ENCODE measurements around the gene PIGU. TPM values are rescaled to one million over a fixed set of nuclear protein-coding genes. Genes with fewer than 3 reads are reported as not detected.
A peak's percentile ranks its signal among the peaks of the same experiment; 100 is the strongest.

The PIGU gene
- total and polyA plus RNA-seq, 2 donors (not counting 1 experiment from before 2014, with no cell fraction given) = 6.4 to 42.6 TPM

DNA sequence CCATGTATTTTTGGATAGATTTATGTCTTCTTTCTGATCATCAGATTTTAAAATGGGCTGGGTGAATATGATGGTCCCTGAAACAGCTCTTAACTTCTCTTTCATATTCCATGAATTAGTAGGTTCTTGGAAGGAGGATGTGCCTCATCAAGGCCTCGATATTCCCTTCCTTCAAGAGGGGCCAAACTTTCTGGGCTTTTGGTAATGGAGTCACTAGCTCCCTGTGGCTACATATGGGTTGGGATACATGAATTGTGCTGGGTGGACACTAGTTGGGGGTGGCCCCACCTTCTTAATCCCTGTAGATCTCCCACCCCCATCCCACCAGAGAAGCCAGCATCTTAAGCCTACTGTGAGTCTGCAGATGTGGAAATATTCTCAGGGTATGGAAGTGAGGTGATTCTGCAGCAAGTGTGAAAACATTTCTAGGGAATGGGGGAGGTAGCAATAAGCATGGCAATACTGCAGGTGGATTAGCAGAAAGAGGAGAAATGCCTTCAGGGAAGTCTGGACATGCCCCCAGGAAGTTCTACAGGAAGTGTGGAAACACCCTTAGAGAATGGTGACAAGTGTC is 29.5 kb upstream of the PIGU start:
- H3K4me2 ChIP-seq (ENCODE audit: extremely low read depth, insufficient read depth, low read length) = no peak overlapping the region
- no peak overlapping the region for H3K9ac ChIP-seq (ENCODE audit: insufficient read depth, low read length)
- TF ChIP-seq EZH2 (IDR thresholded peaks at IDR 0.05; ENCODE audit: low read length, missing control alignments) = no peak
- TF ChIP-seq, protein P1, sequence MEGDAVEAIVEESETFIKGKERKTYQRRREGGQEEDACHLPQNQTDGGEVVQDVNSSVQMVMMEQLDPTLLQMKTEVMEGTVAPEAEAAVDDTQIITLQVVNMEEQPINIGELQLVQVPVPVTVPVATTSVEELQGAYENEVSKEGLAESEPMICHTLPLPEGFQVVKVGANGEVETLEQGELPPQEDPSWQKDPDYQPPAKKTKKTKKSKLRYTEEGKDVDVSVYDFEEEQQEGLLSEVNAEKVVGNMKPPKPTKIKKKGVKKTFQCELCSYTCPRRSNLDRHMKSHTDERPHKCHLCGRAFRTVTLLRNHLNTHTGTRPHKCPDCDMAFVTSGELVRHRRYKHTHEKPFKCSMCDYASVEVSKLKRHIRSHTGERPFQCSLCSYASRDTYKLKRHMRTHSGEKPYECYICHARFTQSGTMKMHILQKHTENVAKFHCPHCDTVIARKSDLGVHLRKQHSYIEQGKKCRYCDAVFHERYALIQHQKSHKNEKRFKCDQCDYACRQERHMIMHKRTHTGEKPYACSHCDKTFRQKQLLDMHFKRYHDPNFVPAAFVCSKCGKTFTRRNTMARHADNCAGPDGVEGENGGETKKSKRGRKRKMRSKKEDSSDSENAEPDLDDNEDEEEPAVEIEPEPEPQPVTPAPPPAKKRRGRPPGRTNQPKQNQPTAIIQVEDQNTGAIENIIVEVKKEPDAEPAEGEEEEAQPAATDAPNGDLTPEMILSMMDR (conservative IDR thresholded peaks at IDR 0.05 in 1 of 2, IDR thresholded peaks at IDR 0.05 in 1 of 2; ENCODE audit: low read depth in 1 of 2, low read length in 2 of 2) = no peak
- H3K4me1 ChIP-seq (ENCODE audit: control insufficient read depth, extremely low read depth, insufficient read depth, low read length) = peaks cover 18% of the 10 kb centered on the region
- no peaks in the 10 kb centered on the region for H3K9me3 ChIP-seq (ENCODE audit: control insufficient read depth, insufficient read depth, low read depth, low read length)
- no peak for DNase-seq (ENCODE audit: low read depth in 2 of 2)
- H4K20me1 ChIP-seq (ENCODE audit: control insufficient read depth, extremely low read depth, insufficient read depth, low read length) = no peaks in the 10 kb centered on the region
- H2AFZ ChIP-seq (ENCODE audit: low read length) = no peak overlapping the region
- H3K4me3 ChIP-seq (replicated peaks in 1 of 4; ENCODE audit: control extremely low read depth in 1 of 4, insufficient read depth in 1 of 4, low read depth in 3 of 4, low read length in 4 of 4) = no peak overlapping the region
- H3K27ac ChIP-seq (ENCODE audit: insufficient read depth, low read length) = no peak overlapping the region
- peaks cover 2% of the 10 kb centered on the region for H3K36me3 ChIP-seq (ENCODE audit: control insufficient read depth, insufficient read depth, low read length)
- no peaks in the 10 kb centered on the region for H3K27me3 ChIP-seq (ENCODE audit: control insufficient read depth, insufficient read depth, low read length)
- H3K79me2 ChIP-seq (ENCODE audit: control insufficient read depth, insufficient read depth, low read length) = peaks cover 1% of the 10 kb centered on the region

DNA sequence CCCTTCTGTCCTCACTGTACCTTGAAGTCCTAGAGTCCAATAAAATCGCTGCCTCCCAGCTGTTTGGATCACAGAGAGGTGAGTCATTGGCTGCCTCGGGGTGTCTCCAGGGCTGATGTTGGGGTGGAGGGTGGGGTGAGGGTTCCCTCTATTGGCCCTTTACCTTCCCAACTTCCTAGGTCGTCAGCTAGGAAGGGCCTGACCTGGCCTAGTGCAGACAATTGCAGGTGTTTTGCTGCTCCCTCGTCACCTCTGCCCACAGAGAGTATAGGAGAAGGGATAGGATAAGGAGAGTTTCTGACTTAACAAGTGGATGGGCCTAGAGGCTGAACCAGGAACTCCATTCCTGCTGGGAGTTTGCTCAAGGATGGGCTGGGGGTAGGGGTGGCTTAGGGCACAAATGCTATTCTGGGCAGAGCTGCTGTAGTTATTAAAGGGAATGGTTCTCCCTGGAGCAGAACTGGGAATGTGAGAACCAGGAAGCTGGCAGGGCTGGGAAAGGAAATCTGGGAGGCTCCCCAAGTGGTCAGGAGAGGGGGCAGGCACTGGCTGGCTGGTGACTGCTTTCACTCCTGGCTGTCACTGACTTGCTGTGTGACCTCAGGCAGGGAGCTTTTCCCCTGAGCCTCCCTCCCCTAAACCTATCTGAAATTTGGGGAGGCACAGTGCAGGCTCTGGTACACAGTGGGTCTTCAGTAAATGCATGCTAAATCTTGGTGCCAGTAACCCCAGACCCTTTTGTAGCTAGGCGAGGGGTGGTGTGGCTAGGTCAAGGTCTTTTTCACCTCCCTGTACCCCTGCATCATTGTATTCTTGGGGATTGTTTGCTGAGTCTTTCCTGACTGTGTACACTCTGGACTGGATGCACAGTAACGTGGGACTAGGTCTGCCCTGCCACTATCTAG is 28.8 kb upstream of the PIGU start:
- Histone ChIP-seq H3K9me3 (ENCODE audit: control insufficient read depth, insufficient read depth, low read depth, low read length) (no peaks in the 10 kb centered on the region), H3K27me3 (ENCODE audit: control insufficient read depth, insufficient read depth, low read length) (no peaks in the 10 kb centered on the region), H3K36me3 (ENCODE audit: control insufficient read depth, insufficient read depth, low read length) (peaks cover 1% of the 10 kb centered on the region), H3K4me2 (ENCODE audit: extremely low read depth, insufficient read depth, low read length) (peak overlapping the region; percentile 91), H3K4me3 (replicated peaks in 1 of 4; ENCODE audit: control extremely low read depth in 1 of 4, insufficient read depth in 1 of 4, low read depth in 3 of 4, low read length in 4 of 4) (peak overlapping the region; percentile 75 to 89 (median 80)), H4K20me1 (ENCODE audit: control insufficient read depth, extremely low read depth, insufficient read depth, low read length) (no peaks in the 10 kb centered on the region), H3K27ac (ENCODE audit: insufficient read depth, low read length) (peak overlapping the region; percentile 68), H3K79me2 (ENCODE audit: control insufficient read depth, insufficient read depth, low read length) (no peaks in the 10 kb centered on the region), H3K4me1 (ENCODE audit: control insufficient read depth, extremely low read depth, insufficient read depth, low read length) (peaks cover 16% of the 10 kb centered on the region), H2AFZ (ENCODE audit: low read length) (no peak overlapping the region), H3K9ac (ENCODE audit: insufficient read depth, low read length) (no peak overlapping the region)
- DNase-seq (ENCODE audit: low read depth in 2 of 2) = peak in 1 of 2 donors; percentile 21
- no peak for TF ChIP-seq EZH2 (IDR thresholded peaks at IDR 0.05; ENCODE audit: low read length, missing control alignments)
- TF ChIP-seq, protein P1 (conservative IDR thresholded peaks at IDR 0.05 in 1 of 2, IDR thresholded peaks at IDR 0.05 in 1 of 2; ENCODE audit: low read depth in 1 of 2, low read length in 2 of 2) = peak; percentile 7 to 13

DNA sequence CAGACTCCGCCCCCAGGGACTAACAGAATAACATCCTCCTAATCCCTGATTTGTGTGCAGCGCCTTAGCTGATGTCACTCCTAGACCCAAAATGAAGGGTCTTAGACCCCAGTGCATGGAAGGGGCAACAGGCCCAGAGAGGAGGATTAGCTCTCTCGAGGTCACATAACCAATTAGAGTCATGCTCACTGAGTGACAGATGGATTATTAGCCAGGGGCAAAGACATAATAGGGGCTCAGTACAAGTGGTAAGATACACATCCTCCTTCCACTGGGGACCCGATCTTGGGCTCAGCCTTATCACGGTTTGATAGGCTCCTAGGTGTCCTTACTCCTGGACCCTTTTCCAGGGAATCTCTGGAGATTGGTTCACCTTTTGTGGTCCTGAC is 28.1 kb upstream of the PIGU start:
- Histone ChIP-seq H3K9ac (ENCODE audit: insufficient read depth, low read length) (peak overlapping the region; percentile 97), H3K4me3 (replicated peaks in 1 of 4; ENCODE audit: control extremely low read depth in 1 of 4, insufficient read depth in 1 of 4, low read depth in 3 of 4, low read length in 4 of 4) (peak overlapping the region; percentile 75 to 89 (median 80)), H3K27me3 (ENCODE audit: control insufficient read depth, insufficient read depth, low read length) (no peaks in the 10 kb centered on the region), H3K27ac (ENCODE audit: insufficient read depth, low read length) (peak overlapping the region; percentile 68), H4K20me1 (ENCODE audit: control insufficient read depth, extremely low read depth, insufficient read depth, low read length) (no peaks in the 10 kb centered on the region), H3K4me1 (ENCODE audit: control insufficient read depth, extremely low read depth, insufficient read depth, low read length) (peaks cover 12% of the 10 kb centered on the region), H3K4me2 (ENCODE audit: extremely low read depth, insufficient read depth, low read length) (peak overlapping the region; percentile 91), H3K36me3 (ENCODE audit: control insufficient read depth, insufficient read depth, low read length) (no peaks in the 10 kb centered on the region), H2AFZ (ENCODE audit: low read length) (no peak overlapping the region), H3K79me2 (ENCODE audit: control insufficient read depth, insufficient read depth, low read length) (no peaks in the 10 kb centered on the region), H3K9me3 (ENCODE audit: control insufficient read depth, insufficient read depth, low read depth, low read length) (no peaks in the 10 kb centered on the region)
- DNase-seq (ENCODE audit: low read depth in 2 of 2) = no peak
- TF ChIP-seq, protein P1 (conservative IDR thresholded peaks at IDR 0.05 in 1 of 2, IDR thresholded peaks at IDR 0.05 in 1 of 2; ENCODE audit: low read depth in 1 of 2, low read length in 2 of 2) = no peak
- no peak for TF ChIP-seq EZH2 (IDR thresholded peaks at IDR 0.05; ENCODE audit: low read length, missing control alignments)
